ENCODE data around the gene NEK1. TPM values are rescaled to one million over a fixed set of nuclear protein-coding genes. Genes with fewer than 3 reads are reported as not detected.

The NEK1 gene
- total and polyA plus RNA-seq, 2 of the 8 experiments (the other 6 are each of a cell fraction or from before 2014, with no cell fraction given) = 3.9 to 11.7 TPM

GRCh38 chr4:169652535-169652934 lies 40.2 kb upstream of the NEK1 start:
- H2BK12ac ChIP-seq (ENCODE audit: low read depth, low read length) = no peak overlapping the region
- no peaks in the 10 kb centered on the region for H3K9me3 ChIP-seq (ENCODE audit: insufficient read depth in 2 of 2, low read depth in 1 of 2, low read length in 1 of 2)
- H2AFZ ChIP-seq (ENCODE audit: low read length) = no peak overlapping the region
- peaks cover 2 to 3% of the 10 kb centered on the region in 2 experiments for H4K20me1 ChIP-seq (replicated peaks in 1 of 2; ENCODE audit: control insufficient read depth in 1 of 2, insufficient read depth in 2 of 2, low read length in 2 of 2)
- H2BK20ac ChIP-seq (ENCODE audit: low read length) = no peak overlapping the region
- H2BK5ac ChIP-seq (ENCODE audit: low read depth, low read length) = no peak overlapping the region
- no peak overlapping the region for H3K18ac ChIP-seq (ENCODE audit: extremely low read depth, low read length)
- H3K27me3 ChIP-seq (replicated peaks in 1 of 4; ENCODE audit: control insufficient read depth in 3 of 4, extremely low read depth in 1 of 4, insufficient read depth in 3 of 4, low read length in 3 of 4) = peaks cover 0 to 1% (median 0%) of the 10 kb centered on the region in 4 experiments; a peak in 1 of 7 replicates
- ChIA-PET POLR2A (ENCODE audit: partially characterized antibody) (no interaction called here), CTCF (ENCODE audit: partially characterized antibody) (no interaction called here)
- H3K4ac ChIP-seq (replicated peaks; ENCODE audit: insufficient read length, low read depth, low read length) = no peak overlapping the region
- peaks cover 0 to 38% of the 10 kb centered on the region in 2 experiments; a peak in 2 of 4 replicates for H3K79me2 ChIP-seq (ENCODE audit: control insufficient read depth in 1 of 2, insufficient read depth in 2 of 2, low read length in 2 of 2)
- DNase-seq (ENCODE audit: low read depth in 1 of 2, low spot score in 2 of 2) (no peak), FAIRE-seq (no peak)
- no peaks in the 10 kb centered on the region for H3K23me2 ChIP-seq (ENCODE audit: low read depth, low read length)
- no peak overlapping the region for H4K91ac ChIP-seq (replicated peaks; ENCODE audit: insufficient read length, low read length)
- no peak overlapping the region for H2AK5ac ChIP-seq (ENCODE audit: low read depth, low read length)
- no peaks in the 10 kb centered on the region for H3K79me1 ChIP-seq (ENCODE audit: low read depth, low read length)
- H4K8ac ChIP-seq (ENCODE audit: extremely low read depth, insufficient read depth, low read length) = no peak overlapping the region
- H3K36me3 ChIP-seq (ENCODE audit: control insufficient read depth in 2 of 4, insufficient read depth in 4 of 4, low read length in 3 of 4) = no peaks in the 10 kb centered on the region
- H3K23ac ChIP-seq (ENCODE audit: insufficient read length) = no peak overlapping the region
- no peak overlapping the region for H3K56ac ChIP-seq (replicated peaks; ENCODE audit: insufficient read length, low read depth, low read length)
- H3K9ac ChIP-seq (replicated peaks in 1 of 4; ENCODE audit: extremely low read depth in 1 of 4, low read depth in 3 of 4, low read length in 3 of 4) = no peak overlapping the region
- no peak overlapping the region for H3K4me3 ChIP-seq (ENCODE audit: extremely low read depth in 1 of 4, insufficient read depth in 2 of 4, low read depth in 3 of 4, low read length in 4 of 4)
- H3K27ac ChIP-seq (ENCODE audit: low read depth, low read length) = no peak overlapping the region
- no peak overlapping the region for H3K4me2 ChIP-seq (ENCODE audit: insufficient read depth in 1 of 2, low read depth in 2 of 2, low read length in 2 of 2)
- H3K4me1 ChIP-seq (replicated peaks in 1 of 4; ENCODE audit: control insufficient read depth in 3 of 4, insufficient read depth in 4 of 4, low read length in 3 of 4) = peaks cover 0 to 2% (median 0%) of the 10 kb centered on the region in 4 experiments; a peak in 1 of 7 replicates
- H2BK15ac ChIP-seq (ENCODE audit: low read length) = no peak overlapping the region
- no peak overlapping the region for H4K5ac ChIP-seq (ENCODE audit: insufficient read length, low read depth, low read length)
- no peak overlapping the region for H2BK120ac ChIP-seq (replicated peaks; ENCODE audit: low read depth, low read length)
- H3K14ac ChIP-seq (ENCODE audit: insufficient read length) = no peak overlapping the region
- no peak for TF ChIP-seq POU5F1 (IDR thresholded peaks at IDR 0.05; ENCODE audit: low read depth, low read length)
- TF ChIP-seq, protein P1, sequence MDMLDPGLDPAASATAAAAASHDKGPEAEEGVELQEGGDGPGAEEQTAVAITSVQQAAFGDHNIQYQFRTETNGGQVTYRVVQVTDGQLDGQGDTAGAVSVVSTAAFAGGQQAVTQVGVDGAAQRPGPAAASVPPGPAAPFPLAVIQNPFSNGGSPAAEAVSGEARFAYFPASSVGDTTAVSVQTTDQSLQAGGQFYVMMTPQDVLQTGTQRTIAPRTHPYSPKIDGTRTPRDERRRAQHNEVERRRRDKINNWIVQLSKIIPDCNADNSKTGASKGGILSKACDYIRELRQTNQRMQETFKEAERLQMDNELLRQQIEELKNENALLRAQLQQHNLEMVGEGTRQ (IDR thresholded peaks at IDR 0.05; ENCODE audit: low read length) = no peak
- no peak for TF ChIP-seq POLR2AphosphoS5 (IDR thresholded peaks at IDR 0.05; ENCODE audit: low read depth, low read length)
- TF ChIP-seq EP300 (IDR thresholded peaks at IDR 0.05; ENCODE audit: borderline replicate concordance in 1 of 2, low read depth in 2 of 2, low read length in 2 of 2) = no peak
- TF ChIP-seq TBP (IDR thresholded peaks at IDR 0.05; ENCODE audit: low read depth, low read length) = no peak
- no peak for TF ChIP-seq SUZ12 (IDR thresholded peaks at IDR 0.05; ENCODE audit: low read length)
- TF ChIP-seq RFX5 (IDR thresholded peaks at IDR 0.05; ENCODE audit: borderline replicate concordance, low read depth, low read length) = no peak
